Measurements from ENCODE around the gene C1QTNF6.
"Not testable (repeated sequence)": the region's sequence is repeated elsewhere in the genome, so short reads cannot be mapped to it uniquely, and the experiment has no call there.

DNA sequence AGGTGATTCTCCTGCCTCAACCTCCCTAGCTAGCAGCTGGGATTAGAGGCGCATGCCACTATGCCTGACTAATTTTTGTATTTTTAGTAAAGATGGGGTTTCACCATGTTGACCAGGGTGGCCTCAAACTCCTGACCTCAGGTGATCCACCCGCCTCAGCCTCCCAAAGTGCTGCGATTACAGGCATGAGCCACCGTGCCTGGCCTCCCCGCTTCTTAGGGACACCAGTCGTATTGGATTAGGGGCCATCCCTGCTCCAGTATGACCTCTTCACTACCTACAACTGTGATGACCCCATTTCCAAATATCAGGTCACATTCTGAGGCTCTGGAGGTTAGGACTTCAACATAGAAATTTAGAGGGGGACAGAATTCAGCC is 13.4 kb upstream of the C1QTNF6 start:
- not testable (repeated sequence) for TF ChIP-seq ETV6 (conservative IDR thresholded peaks at IDR 0.05 in 1 of 2, IDR thresholded peaks at IDR 0.05 in 1 of 2; ENCODE audit: borderline replicate concordance in 1 of 2, low read depth in 1 of 2); ATF3 (IDR thresholded peaks at IDR 0.05; ENCODE audit: borderline replicate concordance, extremely low read depth, low read depth, low read length); USF1 (IDR thresholded peaks at IDR 0.05; ENCODE audit: borderline replicate concordance, extremely low read length, insufficient read depth, low read depth, low read length); NBN (IDR thresholded peaks at IDR 0.05); EZH2 (IDR thresholded peaks at IDR 0.05; ENCODE audit: borderline replicate concordance, control insufficient read depth, low read depth, low read length); POLR2A (IDR thresholded peaks at IDR 0.05; ENCODE audit: low read depth, low read length); POLR2AphosphoS5 (IDR thresholded peaks at IDR 0.05; ENCODE audit: low read length); ZBTB33 (IDR thresholded peaks at IDR 0.05)
- TF ChIP-seq, protein P1, sequence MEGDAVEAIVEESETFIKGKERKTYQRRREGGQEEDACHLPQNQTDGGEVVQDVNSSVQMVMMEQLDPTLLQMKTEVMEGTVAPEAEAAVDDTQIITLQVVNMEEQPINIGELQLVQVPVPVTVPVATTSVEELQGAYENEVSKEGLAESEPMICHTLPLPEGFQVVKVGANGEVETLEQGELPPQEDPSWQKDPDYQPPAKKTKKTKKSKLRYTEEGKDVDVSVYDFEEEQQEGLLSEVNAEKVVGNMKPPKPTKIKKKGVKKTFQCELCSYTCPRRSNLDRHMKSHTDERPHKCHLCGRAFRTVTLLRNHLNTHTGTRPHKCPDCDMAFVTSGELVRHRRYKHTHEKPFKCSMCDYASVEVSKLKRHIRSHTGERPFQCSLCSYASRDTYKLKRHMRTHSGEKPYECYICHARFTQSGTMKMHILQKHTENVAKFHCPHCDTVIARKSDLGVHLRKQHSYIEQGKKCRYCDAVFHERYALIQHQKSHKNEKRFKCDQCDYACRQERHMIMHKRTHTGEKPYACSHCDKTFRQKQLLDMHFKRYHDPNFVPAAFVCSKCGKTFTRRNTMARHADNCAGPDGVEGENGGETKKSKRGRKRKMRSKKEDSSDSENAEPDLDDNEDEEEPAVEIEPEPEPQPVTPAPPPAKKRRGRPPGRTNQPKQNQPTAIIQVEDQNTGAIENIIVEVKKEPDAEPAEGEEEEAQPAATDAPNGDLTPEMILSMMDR (IDR thresholded peaks at IDR 0.05 in 2 of 3, conservative IDR thresholded peaks at IDR 0.05 in 1 of 3; ENCODE audit: control insufficient read depth in 2 of 3, extremely low read depth in 1 of 3, insufficient read depth in 1 of 3, low read depth in 3 of 3, low read length in 3 of 3), result not testable (repeated sequence)

Measured in GM12878 (cell line).